Loucy (cell line): Measurements from ENCODE around the gene YOD1.

Source experiments
- H2AFZ ChIP-seq: fragments of 200-600 bp; sonication (generic); 2 replicates; pipeline ENCODE4 v1.6.0; 2016; ENCODE audit warnings: antibody characterized with exemption, mild to moderate bottlenecking, low read length, moderate library complexity
- H3F3A ChIP-seq: fragments of 200-600 bp; 2 replicates; pipeline ENCODE4 v1.6.0; 2016; ENCODE audit warnings: antibody characterized with exemption, low read depth, mild to moderate bottlenecking
- H3K27me3 ChIP-seq: fragments of 200-600 bp; sonication (generic); 2 replicates; pipeline ENCODE4 v1.6.1; 2014; ENCODE audit warnings: low read length, mild to moderate bottlenecking; ENCODE audit not compliant: insufficient read depth, poor library complexity, severe bottlenecking
- H3K36me3 ChIP-seq: fragments of 200-600 bp; sonication (generic); 2 replicates; pipeline ENCODE4 v1.6.1; 2016; ENCODE audit warnings: low read length; ENCODE audit not compliant: insufficient read depth
- H3K4me1 ChIP-seq: fragments of 200-600 bp; sonication (generic); 2 replicates; pipeline ENCODE4 v1.5.1; 2014; ENCODE audit warnings: low read length, mild to moderate bottlenecking; ENCODE audit not compliant: insufficient read depth, poor library complexity, severe bottlenecking
- H3K4me2 ChIP-seq: fragments of 200-600 bp; sonication (generic); 2 replicates; pipeline ENCODE4 v1.6.0; 2014; ENCODE audit warnings: antibody characterized with exemption, low read length, low read depth, mild to moderate bottlenecking; ENCODE audit not compliant: poor library complexity, severe bottlenecking
- H3K4me3 ChIP-seq: fragments of 200-600 bp; sonication (generic); 2 replicates; pipeline ENCODE4 v1.5.1; 2014; ENCODE audit warnings: low read length, mild to moderate bottlenecking, mixed read lengths; ENCODE audit not compliant: poor library complexity, severe bottlenecking
- H3K79me2 ChIP-seq: fragments of 200-600 bp; sonication (generic); 2 replicates; pipeline ENCODE4 v1.6.1; 2014; ENCODE audit warnings: low read length; ENCODE audit not compliant: insufficient read depth
- H3K9ac ChIP-seq: fragments of 200-600 bp; sonication (generic); 2 replicates; pipeline ENCODE4 v1.6.0; 2014; ENCODE audit warnings: mild to moderate bottlenecking, low read depth, low read length, moderate library complexity; ENCODE audit not compliant: poor library complexity, severe bottlenecking
- H3K9me2 ChIP-seq: fragments of 200-600 bp; sonication (generic); replicated peaks from 2 replicates; pipeline ENCODE4 v1.6.1; 2016; ENCODE audit warnings: low read depth, low read length, mixed read lengths
- H3K9me3 ChIP-seq: fragments of 200-600 bp; sonication (generic); 2 replicates; pipeline ENCODE4 v1.6.1; 2014; ENCODE audit warnings: mild to moderate bottlenecking, antibody characterized with exemption, low read length, low read depth; ENCODE audit not compliant: insufficient read depth
- H4K20me1 ChIP-seq: fragments of 200-600 bp; sonication (generic); 2 replicates; pipeline ENCODE4 v1.6.0; 2014; ENCODE audit warnings: antibody characterized with exemption, low read length, mild to moderate bottlenecking; ENCODE audit not compliant: insufficient read depth, poor library complexity, severe bottlenecking
- CTCF ChIP-seq: fragments of 200-600 bp; sonication (generic); conservative IDR thresholded peaks from 2 replicates; pipeline ENCODE4 v1.5.1; 2014; ENCODE audit warnings: mild to moderate bottlenecking, antibody characterized with exemption, low read length
- EZH2phosphoT487 ChIP-seq: fragments of 200-600 bp; IDR thresholded peaks from 2 replicates; pipeline ENCODE4 v1.6.1; 2018; ENCODE audit warnings: antibody characterized with exemption, mild to moderate bottlenecking, moderate library complexity, borderline replicate concordance

YOD1 gene

DNA sequence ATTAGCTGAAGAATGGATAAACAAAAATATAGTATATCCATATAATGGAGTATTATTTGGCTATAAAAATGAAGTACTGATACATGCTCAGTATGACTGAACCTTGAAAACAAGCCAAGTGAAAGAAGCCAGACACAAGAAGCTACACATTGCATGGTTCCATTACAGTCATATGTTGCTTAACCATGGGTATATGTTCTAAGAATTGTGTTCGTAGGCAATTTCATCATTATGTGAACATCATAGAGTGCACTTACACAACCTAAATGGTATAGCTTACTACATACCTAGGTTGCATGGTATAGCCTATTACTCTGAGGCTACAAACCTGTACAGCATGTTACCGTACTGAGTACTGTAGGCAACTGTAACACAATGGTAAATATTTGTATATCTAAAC lies 52.2 kb downstream of the YOD1 start:
- TF ChIP-seq CTCF (no peak), EZH2phosphoT487 (no peak)
- Histone ChIP-seq H3K36me3 (no peaks in the 10 kb centered on the region), H3K4me1 (no peaks in the 10 kb centered on the region), H3K9ac (no peak overlapping the region), H4K20me1 (no peaks in the 10 kb centered on the region), H3K4me3 (no peak overlapping the region), H3K79me2 (no peaks in the 10 kb centered on the region), H3K4me2 (no peak overlapping the region), H3K9me2 (no peaks in the 10 kb centered on the region), H3K9me3 (no peaks in the 10 kb centered on the region), H3K27me3 (peaks cover 10% of the 10 kb centered on the region), H2AFZ (no peak overlapping the region), H3F3A (no peaks in the 10 kb centered on the region)
